ENCODE measurements around the gene GRIK4.

DNA sequence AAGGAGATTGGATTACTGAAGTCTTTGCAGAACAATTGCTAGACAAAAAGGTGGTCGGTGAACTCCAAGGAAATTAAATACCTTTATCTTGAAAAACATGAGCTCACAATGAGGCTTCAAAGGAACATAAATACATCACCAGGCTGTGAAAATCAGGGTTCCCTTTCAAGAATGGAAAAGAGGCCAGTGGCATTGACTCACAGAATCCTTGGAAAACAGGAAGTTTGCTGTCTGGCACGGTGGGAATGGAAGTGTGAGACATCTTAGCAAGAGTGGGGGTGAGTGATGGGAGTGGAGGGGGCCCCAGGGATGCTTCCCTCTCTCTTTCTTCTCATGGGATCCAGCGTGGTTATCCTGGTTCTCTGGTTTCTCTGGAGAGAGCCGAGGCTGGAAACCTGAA, 463.4 kb downstream of the GRIK4 start:
- TF ChIP-seq, protein P1, sequence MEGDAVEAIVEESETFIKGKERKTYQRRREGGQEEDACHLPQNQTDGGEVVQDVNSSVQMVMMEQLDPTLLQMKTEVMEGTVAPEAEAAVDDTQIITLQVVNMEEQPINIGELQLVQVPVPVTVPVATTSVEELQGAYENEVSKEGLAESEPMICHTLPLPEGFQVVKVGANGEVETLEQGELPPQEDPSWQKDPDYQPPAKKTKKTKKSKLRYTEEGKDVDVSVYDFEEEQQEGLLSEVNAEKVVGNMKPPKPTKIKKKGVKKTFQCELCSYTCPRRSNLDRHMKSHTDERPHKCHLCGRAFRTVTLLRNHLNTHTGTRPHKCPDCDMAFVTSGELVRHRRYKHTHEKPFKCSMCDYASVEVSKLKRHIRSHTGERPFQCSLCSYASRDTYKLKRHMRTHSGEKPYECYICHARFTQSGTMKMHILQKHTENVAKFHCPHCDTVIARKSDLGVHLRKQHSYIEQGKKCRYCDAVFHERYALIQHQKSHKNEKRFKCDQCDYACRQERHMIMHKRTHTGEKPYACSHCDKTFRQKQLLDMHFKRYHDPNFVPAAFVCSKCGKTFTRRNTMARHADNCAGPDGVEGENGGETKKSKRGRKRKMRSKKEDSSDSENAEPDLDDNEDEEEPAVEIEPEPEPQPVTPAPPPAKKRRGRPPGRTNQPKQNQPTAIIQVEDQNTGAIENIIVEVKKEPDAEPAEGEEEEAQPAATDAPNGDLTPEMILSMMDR (IDR thresholded peaks at IDR 0.05): no peak
- no peak for TF ChIP-seq POLR2AphosphoS5 (IDR thresholded peaks at IDR 0.05)
- no peak for TF ChIP-seq POLR2A (IDR thresholded peaks at IDR 0.05)
